ENCODE data around the gene KMT2C.

GRCh38 chr7:152095771-152096170 lies 340.0 kb downstream of the KMT2C start:
- TF ChIP-seq, protein P1, sequence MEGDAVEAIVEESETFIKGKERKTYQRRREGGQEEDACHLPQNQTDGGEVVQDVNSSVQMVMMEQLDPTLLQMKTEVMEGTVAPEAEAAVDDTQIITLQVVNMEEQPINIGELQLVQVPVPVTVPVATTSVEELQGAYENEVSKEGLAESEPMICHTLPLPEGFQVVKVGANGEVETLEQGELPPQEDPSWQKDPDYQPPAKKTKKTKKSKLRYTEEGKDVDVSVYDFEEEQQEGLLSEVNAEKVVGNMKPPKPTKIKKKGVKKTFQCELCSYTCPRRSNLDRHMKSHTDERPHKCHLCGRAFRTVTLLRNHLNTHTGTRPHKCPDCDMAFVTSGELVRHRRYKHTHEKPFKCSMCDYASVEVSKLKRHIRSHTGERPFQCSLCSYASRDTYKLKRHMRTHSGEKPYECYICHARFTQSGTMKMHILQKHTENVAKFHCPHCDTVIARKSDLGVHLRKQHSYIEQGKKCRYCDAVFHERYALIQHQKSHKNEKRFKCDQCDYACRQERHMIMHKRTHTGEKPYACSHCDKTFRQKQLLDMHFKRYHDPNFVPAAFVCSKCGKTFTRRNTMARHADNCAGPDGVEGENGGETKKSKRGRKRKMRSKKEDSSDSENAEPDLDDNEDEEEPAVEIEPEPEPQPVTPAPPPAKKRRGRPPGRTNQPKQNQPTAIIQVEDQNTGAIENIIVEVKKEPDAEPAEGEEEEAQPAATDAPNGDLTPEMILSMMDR (IDR thresholded peaks at IDR 0.05) = no peak
- no peak for TF ChIP-seq ZFX (IDR thresholded peaks at IDR 0.05; ENCODE audit: borderline replicate concordance)
